GM12865 (cell line): Measurements from ENCODE around the gene TBRG4.

ENCODE experiments used
- DNase-seq: peaks from one replicate; pipeline ENCODE4 v3.0.0; 2010; ENCODE audit warnings: low read depth
- H3K4me3 ChIP-seq: 2 replicates; pipeline ENCODE4 v1.5.1; 2011; ENCODE audit warnings: mild to moderate bottlenecking, low read depth, low read length, control low read depth
- TF ChIP-seq, protein P1 (sequence below): IDR thresholded peaks from 2 replicates; pipeline ENCODE4 v1.5.1; 2011; ENCODE audit warnings: low read length, control low read depth, low read depth, inconsistent platforms; ENCODE audit not compliant: insufficient read depth; ENCODE audit errors: missing control alignments

TBRG4 gene

GRCh38 chr7:45078125-45078681 is 33.3 kb downstream of the TBRG4 start:
- no peak overlapping the region for H3K4me3 ChIP-seq
- TF ChIP-seq, protein P1, sequence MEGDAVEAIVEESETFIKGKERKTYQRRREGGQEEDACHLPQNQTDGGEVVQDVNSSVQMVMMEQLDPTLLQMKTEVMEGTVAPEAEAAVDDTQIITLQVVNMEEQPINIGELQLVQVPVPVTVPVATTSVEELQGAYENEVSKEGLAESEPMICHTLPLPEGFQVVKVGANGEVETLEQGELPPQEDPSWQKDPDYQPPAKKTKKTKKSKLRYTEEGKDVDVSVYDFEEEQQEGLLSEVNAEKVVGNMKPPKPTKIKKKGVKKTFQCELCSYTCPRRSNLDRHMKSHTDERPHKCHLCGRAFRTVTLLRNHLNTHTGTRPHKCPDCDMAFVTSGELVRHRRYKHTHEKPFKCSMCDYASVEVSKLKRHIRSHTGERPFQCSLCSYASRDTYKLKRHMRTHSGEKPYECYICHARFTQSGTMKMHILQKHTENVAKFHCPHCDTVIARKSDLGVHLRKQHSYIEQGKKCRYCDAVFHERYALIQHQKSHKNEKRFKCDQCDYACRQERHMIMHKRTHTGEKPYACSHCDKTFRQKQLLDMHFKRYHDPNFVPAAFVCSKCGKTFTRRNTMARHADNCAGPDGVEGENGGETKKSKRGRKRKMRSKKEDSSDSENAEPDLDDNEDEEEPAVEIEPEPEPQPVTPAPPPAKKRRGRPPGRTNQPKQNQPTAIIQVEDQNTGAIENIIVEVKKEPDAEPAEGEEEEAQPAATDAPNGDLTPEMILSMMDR, result no peak
- no peak for DNase-seq

DNA sequence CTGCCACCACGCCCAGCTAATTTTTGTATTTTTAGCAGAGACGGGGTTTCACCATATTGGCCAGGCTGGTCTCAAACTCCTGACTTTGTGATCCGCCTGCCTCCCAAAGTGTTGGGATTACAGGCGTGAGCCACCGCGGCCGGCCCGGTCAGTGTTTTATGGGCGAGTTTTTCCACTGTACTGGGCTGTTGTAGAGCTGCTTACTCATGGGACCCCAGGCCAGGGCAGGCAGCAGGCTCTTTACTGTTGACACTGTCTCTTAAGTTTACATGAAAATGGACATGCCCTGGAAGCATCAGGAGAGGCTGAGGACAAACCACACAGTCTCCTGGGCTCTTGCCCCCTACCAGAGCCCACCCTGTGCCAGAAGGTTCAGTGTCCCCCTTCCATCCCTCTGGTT is 33.9 kb downstream of the TBRG4 start:
- no peak overlapping the region for H3K4me3 ChIP-seq
- TF ChIP-seq, protein P1, result no peak
- DNase-seq, result no peak

DNA sequence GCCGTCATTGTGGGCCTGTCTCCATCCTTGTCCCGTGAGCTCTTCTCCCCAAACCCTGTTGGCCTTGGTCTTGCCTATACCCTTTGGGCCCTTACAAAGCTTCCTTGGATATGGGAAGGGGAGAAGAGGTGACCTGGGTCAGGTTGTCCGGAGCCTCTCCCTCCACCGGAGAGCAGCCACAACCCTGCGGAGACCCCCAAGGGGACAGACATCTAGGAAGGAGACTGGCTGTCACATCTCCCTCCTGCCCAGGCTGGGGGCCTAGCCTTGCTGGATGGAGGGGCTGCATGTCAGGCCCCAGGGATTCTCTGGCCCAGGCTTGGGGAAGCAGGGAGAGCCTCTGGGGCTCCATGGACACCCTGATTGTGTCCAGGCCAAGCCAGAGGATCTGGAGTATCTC is 34.6 kb downstream of the TBRG4 start:
- TF ChIP-seq, protein P1, result no peak
- DNase-seq, result no peak
- no peak overlapping the region for H3K4me3 ChIP-seq

- no peak overlapping the region for H3K4me3 ChIP-seq
- TF ChIP-seq, protein P1, result no peak
- DNase-seq, result no peak
These were observed 35.4 kb downstream of the TBRG4 start for GRCh38 chr7:45075871-45076796.

- TF ChIP-seq, protein P1, result no peak
- H3K4me3 ChIP-seq, result no peak overlapping the region
- no peak for DNase-seq
These were observed 36.2 kb downstream of the TBRG4 start for GRCh38 chr7:45075355-45075644.

DNA sequence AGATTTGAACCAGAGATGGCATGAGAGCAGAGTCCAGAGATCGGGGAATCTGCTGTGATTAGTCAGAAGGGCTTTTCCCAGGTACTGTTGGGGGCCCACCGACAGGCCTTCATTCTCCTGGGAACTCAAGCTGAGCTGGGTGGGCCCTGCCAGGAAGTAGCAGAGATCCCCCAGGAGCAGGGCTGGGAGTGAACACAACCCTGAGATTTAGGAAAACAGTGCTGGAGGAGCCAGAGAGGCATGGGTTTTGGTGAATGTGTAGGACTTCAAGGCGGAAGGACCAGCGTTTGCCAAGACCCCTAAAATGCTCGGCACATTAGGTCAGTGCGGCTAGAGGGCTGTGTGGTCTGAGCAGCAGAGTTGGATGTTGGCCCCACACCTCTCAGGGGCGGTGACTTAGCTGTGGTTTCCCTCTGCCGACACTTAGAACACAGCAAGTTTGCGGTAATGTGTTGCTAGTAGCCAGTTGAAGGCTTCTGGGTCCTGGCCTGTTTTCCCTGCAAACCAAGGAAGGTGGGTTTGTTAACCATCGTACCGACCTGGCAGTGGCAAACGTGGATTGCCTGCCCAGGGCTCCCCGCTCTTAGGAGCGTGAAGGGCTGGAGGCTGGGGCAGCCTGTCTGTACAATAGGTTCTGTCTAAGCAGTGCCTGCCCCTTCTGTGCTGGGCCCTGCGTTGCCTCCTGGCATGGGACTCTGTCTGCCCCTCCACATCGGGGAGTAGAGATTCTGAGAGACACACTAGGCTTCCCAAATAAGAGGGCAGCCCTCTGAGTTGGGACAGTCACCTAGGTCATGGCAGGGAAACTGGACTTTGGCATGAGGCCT is 36.8 kb downstream of the TBRG4 start:
- DNase-seq, result no peak
- TF ChIP-seq, protein P1, result no peak
- H3K4me3 ChIP-seq, result no peak overlapping the region
